AG09309 (cell line): ENCODE data around the gene MOB3B.

ENCODE experiments used
- DNase-seq: peaks from one replicate; pipeline ENCODE4 v3.0.0-alpha.2; 2010; ENCODE audit warnings: low read depth
- H3K4me3 ChIP-seq: 2 replicates; pipeline ENCODE4 v1.5.1; 2011; ENCODE audit warnings: mild to moderate bottlenecking, low read depth, low read length, moderate library complexity; ENCODE audit not compliant: control insufficient read depth
- TF ChIP-seq, protein P1 (sequence below): IDR thresholded peaks from 2 replicates; pipeline ENCODE4 v1.5.1; 2011; ENCODE audit warnings: mild to moderate bottlenecking, low read depth, low read length, inconsistent platforms; ENCODE audit not compliant: insufficient read depth, control insufficient read depth; ENCODE audit errors: missing control alignments

The MOB3B gene

DNA sequence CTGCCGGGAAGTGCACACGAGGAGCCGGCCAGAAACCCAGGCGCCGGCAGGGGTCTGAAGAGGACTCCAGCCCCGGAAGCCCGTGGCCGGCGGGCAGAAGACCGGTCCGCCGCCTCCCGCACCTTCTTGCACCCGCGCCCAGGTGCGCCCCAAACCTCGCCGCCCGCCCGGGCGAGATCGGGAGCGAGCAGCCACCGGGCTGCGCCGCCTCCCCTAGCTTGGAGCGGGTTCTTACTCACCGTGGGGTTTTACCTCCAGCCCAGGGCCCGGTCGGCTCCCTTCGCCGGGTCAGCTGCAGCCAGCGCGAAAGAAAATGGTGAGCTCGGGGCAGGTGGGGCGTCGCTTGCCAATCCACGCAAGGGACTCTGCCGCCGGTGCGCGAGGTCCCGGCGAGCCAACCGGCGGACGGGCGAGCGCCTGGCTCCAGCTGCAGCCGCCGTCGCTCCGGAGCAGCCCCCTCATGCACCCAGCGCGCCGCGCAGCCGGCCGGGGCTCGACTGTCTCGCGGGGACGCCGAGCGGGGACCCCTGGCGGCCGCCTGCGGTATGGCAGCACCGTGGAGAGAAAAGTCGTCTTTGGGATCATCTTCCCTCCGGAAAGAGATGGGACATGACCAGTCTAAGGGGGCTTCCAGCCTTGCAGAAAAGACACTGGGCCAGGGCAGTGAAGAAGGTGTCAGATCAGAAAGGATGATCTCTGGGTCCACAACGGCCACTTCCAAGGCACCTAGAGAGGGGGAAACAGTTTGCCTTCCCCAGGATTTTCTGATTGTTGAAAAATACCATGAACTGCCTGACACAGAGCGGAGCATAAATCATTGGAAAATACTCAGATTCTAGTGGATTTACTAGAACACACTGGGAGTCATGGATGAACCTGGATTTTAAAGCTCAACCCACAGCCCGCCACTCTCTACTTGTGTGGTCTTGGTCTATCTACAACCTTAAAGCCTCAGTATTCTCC is at the start of gene MOB3B:
Gene MOB3B (minus strand): TSS at position 499 of the 963 bp plus-strand sequence. CDS start 74,264 bp downstream, outside the sequence.
- no peak for DNase-seq
- TF ChIP-seq, protein P1, sequence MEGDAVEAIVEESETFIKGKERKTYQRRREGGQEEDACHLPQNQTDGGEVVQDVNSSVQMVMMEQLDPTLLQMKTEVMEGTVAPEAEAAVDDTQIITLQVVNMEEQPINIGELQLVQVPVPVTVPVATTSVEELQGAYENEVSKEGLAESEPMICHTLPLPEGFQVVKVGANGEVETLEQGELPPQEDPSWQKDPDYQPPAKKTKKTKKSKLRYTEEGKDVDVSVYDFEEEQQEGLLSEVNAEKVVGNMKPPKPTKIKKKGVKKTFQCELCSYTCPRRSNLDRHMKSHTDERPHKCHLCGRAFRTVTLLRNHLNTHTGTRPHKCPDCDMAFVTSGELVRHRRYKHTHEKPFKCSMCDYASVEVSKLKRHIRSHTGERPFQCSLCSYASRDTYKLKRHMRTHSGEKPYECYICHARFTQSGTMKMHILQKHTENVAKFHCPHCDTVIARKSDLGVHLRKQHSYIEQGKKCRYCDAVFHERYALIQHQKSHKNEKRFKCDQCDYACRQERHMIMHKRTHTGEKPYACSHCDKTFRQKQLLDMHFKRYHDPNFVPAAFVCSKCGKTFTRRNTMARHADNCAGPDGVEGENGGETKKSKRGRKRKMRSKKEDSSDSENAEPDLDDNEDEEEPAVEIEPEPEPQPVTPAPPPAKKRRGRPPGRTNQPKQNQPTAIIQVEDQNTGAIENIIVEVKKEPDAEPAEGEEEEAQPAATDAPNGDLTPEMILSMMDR = peak; percentile 75
- H3K4me3 ChIP-seq = peak within 1 kb of the TSS; percentile 48

GRCh38 chr9:27573634-27574590 is 44.3 kb upstream of the MOB3B start:
- TF ChIP-seq, protein P1 = no peak
- DNase-seq = peak; percentile 85
- peak overlapping the region; percentile 70 for H3K4me3 ChIP-seq

DNA sequence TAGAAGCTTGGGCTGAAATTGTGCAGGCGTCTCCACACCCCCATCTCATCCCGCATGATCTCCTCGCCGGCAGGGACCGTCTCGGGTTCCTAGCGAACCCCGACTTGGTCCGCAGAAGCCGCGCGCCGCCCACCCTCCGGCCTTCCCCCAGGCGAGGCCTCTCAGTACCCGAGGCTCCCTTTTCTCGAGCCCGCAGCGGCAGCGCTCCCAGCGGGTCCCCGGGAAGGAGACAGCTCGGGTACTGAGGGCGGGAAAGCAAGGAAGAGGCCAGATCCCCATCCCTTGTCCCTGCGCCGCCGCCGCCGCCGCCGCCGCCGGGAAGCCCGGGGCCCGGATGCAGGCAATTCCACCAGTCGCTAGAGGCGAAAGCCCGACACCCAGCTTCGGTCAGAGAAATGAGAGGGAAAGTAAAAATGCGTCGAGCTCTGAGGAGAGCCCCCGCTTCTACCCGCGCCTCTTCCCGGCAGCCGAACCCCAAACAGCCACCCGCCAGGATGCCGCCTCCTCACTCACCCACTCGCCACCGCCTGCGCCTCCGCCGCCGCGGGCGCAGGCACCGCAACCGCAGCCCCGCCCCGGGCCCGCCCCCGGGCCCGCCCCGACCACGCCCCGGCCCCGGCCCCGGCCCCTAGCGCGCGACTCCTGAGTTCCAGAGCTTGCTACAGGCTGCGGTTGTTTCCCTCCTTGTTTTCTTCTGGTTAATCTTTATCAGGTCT is 43.5 kb upstream of the MOB3B start, which contains the start of gene C9orf72:
Gene C9orf72 (minus strand): TSS at position 564 of the 716 bp plus-strand sequence. CDS start 6,361 bp downstream, outside the sequence.
- TF ChIP-seq, protein P1 = no peak
- no peak for DNase-seq
- peak within 1 kb of the TSS; percentile 70 for H3K4me3 ChIP-seq

GRCh38 chr9:27572566-27572917 is 42.9 kb upstream of the MOB3B start:
- H3K4me3 ChIP-seq = peak overlapping the region; percentile 70
- DNase-seq = no peak
- TF ChIP-seq, protein P1 = no peak

- TF ChIP-seq, protein P1 = no peak
- no peak for DNase-seq
- H3K4me3 ChIP-seq = no peak overlapping the region
Measured at GRCh38 chr9:27572061-27572460, 42.4 kb upstream of the MOB3B start.

GRCh38 chr9:27571011-27571410 is 41.4 kb upstream of the MOB3B start:
- no peak for DNase-seq
- H3K4me3 ChIP-seq = no peak overlapping the region
- TF ChIP-seq, protein P1 = no peak
